ENCODE results near the gene ARHGAP26. TPM values are rescaled to one million over a fixed set of nuclear protein-coding genes. Genes with fewer than 3 reads are reported as not detected.

ARHGAP26 gene
- total and polyA plus RNA-seq, 2 of the 4 experiments (the other 2 are of a cell fraction) = 0.54 to 0.56 TPM

- no peak overlapping the region for H2BK120ac ChIP-seq (ENCODE audit: low read depth, low read length)
- WGBS, 2 experiments (ENCODE audit: extremely low coverage in 2 of 2, insufficient read length in 1 of 2) = 100% methylated on average over 1 of the region's 4 CpGs; no CpG with 5 or more reads in 1 of the 2 experiments
- H3K4ac ChIP-seq (ENCODE audit: low read depth, low read length) = no peak overlapping the region
- POLR2A ChIA-PET (ENCODE audit: unreplicated experiment) = no interaction called here
- no peaks in the 10 kb centered on the region for H3K4me1 ChIP-seq (ENCODE audit: control insufficient read depth, insufficient read depth, low read length)
- no peak overlapping the region for H2BK15ac ChIP-seq (ENCODE audit: low read depth, low read length)
- H3K14ac ChIP-seq (replicated peaks; ENCODE audit: low read depth, low read length) = no peak overlapping the region
- no peak overlapping the region for H3K18ac ChIP-seq (ENCODE audit: low read depth, low read length)
- dilution Hi-C loops (cut with HindIII; ENCODE audit: low sequenced_read_pairs, unreplicated experiment) = no loop called here
- BruUV-seq (replicated peaks) = no TSS peak
- no peaks in the 10 kb centered on the region for H3K36me3 ChIP-seq (ENCODE audit: control insufficient read depth, insufficient read depth, low read length)
- no peak overlapping the region for H3K4me2 ChIP-seq (ENCODE audit: low read depth, low read length)
- no peak overlapping the region for H3K56ac ChIP-seq (ENCODE audit: extremely low read depth, insufficient read depth, low read length)
- H2BK5ac ChIP-seq (ENCODE audit: low read depth, low read length, poor library complexity, severe bottlenecking) = no peak overlapping the region
- DNase-seq (no peak), ATAC-seq (ENCODE audit: low read depth) (no peak)
- H3K23ac ChIP-seq (ENCODE audit: low read depth, low read length) = no peak overlapping the region
- peaks cover 37% of the 10 kb centered on the region for H3K27me3 ChIP-seq (ENCODE audit: control insufficient read depth, insufficient read depth, low read length)
- no peak overlapping the region for H2AK9ac ChIP-seq (replicated peaks; ENCODE audit: low read depth, low read length, poor library complexity)
- intact Hi-C loops (cut with micrococcal nuclease) = no loop called here
- CTCF ChIA-PET = no interaction called here
- H3K79me1 ChIP-seq (ENCODE audit: low read depth in 1 of 2, low read length in 2 of 2) = no peaks in the 10 kb centered on the region
- no peak overlapping the region for H3K4me3 ChIP-seq (ENCODE audit: insufficient read depth, low read depth, low read length)
- 0 out of 2 replicates have a peak, but pooled peaks cover 2% of the 10 kb centered on the region for H3K9me1 ChIP-seq (ENCODE audit: insufficient read depth, low read length)
- H4K8ac ChIP-seq (ENCODE audit: low read depth in 2 of 2, low read length in 2 of 2) = no peak overlapping the region
- in situ Hi-C loops (cut with MboI; ENCODE audit: low sequenced_read_pairs) = no loop called here
- H3K9ac ChIP-seq (ENCODE audit: low read depth, low read length) = no peak overlapping the region
- no peak overlapping the region for H4K5ac ChIP-seq (ENCODE audit: low read depth, low read length)
- no peak overlapping the region for H4K91ac ChIP-seq (ENCODE audit: insufficient read depth, low read depth, low read length)
- H3K9me3 ChIP-seq (ENCODE audit: control insufficient read depth, insufficient read depth, low read length) = no peaks in the 10 kb centered on the region; the same call in 1 of the 2 replicates
- H2BK20ac ChIP-seq (ENCODE audit: low read depth, low read length) = no peak overlapping the region
- H3K27ac ChIP-seq (ENCODE audit: insufficient read depth, low read length) = no peak overlapping the region
- TF ChIP-seq CEBPB (IDR thresholded peaks at IDR 0.05; ENCODE audit: low read depth, low read length) (no peak), POLR2A (IDR thresholded peaks at IDR 0.05; ENCODE audit: low read depth, low read length) (no peak)
- no peak overlapping the region for H2AFZ ChIP-seq (replicated peaks; ENCODE audit: low read length, poor library complexity)
- no peaks in the 10 kb centered on the region for H4K20me1 ChIP-seq (ENCODE audit: insufficient read depth, low read length)
- H2AK5ac ChIP-seq (ENCODE audit: low read depth, low read length) = no peak overlapping the region
Measured at GRCh38 chr5:142798099-142798770, 28.1 kb downstream of the ARHGAP26 start.
